ENCODE results near the gene PIR.

- TF ChIP-seq CTCF (IDR thresholded peaks at IDR 0.05) (no peak), EZH2 (IDR thresholded peaks at IDR 0.05; ENCODE audit: borderline replicate concordance, insufficient read depth, low read depth, low read length, poor library complexity, severe bottlenecking) (no peak)
Observed at GRCh38 chrX:15359701-15360100, 133.4 kb downstream of the PIR start.
